OCI-LY1 (cell line): Measurements from ENCODE around the gene SLC12A8.

Experiments used
- H2AFZ ChIP-seq: fragments of 200-600 bp; sonication (generic), shearing (Covaris generic); 2 replicates; pipeline ENCODE4 v1.6.0; 2014; ENCODE audit warnings: antibody characterized with exemption, mild to moderate bottlenecking, low read length
- H3F3A ChIP-seq: fragments of 200-600 bp; sonication (generic), shearing (Covaris generic); 2 replicates; pipeline ENCODE4 v1.6.0; 2014; ENCODE audit warnings: mild to moderate bottlenecking, antibody characterized with exemption, low read length, moderate library complexity; ENCODE audit not compliant: insufficient read depth
- H3K27ac ChIP-seq: fragments of 200-600 bp; sonication (generic); 2 replicates; pipeline ENCODE4 v1.5.1; 2014; ENCODE audit warnings: low read length, mixed run types, mild to moderate bottlenecking, low read depth; ENCODE audit not compliant: poor library complexity, severe bottlenecking
- H3K27me3 ChIP-seq: fragments of 200-600 bp; sonication (generic); 2 replicates; pipeline ENCODE4 v1.6.0; 2014; ENCODE audit warnings: antibody characterized with exemption, mild to moderate bottlenecking, low read length, moderate library complexity; ENCODE audit not compliant: insufficient read depth
- H3K36me3 ChIP-seq: fragments of 200-600 bp; sonication (generic); 2 replicates; pipeline ENCODE4 v1.6.1; 2014; ENCODE audit warnings: mild to moderate bottlenecking, antibody characterized with exemption, low read length, moderate library complexity, mixed read lengths; ENCODE audit not compliant: insufficient read depth
- H3K4me1 ChIP-seq: fragments of 200-600 bp; sonication (generic); 2 replicates; pipeline ENCODE4 v1.5.1; 2014; ENCODE audit warnings: mild to moderate bottlenecking, low read length, moderate library complexity; ENCODE audit not compliant: insufficient read depth, severe bottlenecking
- H3K4me2 ChIP-seq: fragments of 200-600 bp; sonication (generic), shearing (Covaris generic); 2 replicates; pipeline ENCODE4 v1.6.1; 2014; ENCODE audit warnings: low read length
- H3K4me3 ChIP-seq: fragments of 200-600 bp; sonication (generic); 2 replicates; pipeline ENCODE4 v1.5.1; 2014; ENCODE audit warnings: low read length, low read depth, mild to moderate bottlenecking, mixed read lengths; ENCODE audit not compliant: poor library complexity, severe bottlenecking
- H3K79me2 ChIP-seq: fragments of 200-600 bp; shearing (Covaris generic); 2 replicates; pipeline ENCODE4 v1.6.1; 2016; ENCODE audit warnings: mixed run types, low read length, mixed read lengths; ENCODE audit not compliant: insufficient read depth
- H3K9ac ChIP-seq: fragments of 200-600 bp; sonication (generic), shearing (Covaris generic); 2 replicates; pipeline ENCODE4 v1.6.1; 2014; ENCODE audit warnings: mild to moderate bottlenecking, low read length, mixed read lengths
- H3K9me2 ChIP-seq: fragments of 200-600 bp; sonication (generic), shearing (Covaris generic); 2 replicates; pipeline ENCODE4 v1.6.1; 2014; ENCODE audit warnings: low read depth, mild to moderate bottlenecking, low read length, mixed read lengths
- H3K9me3 ChIP-seq: fragments of 200-600 bp; shearing (Covaris generic); 2 replicates; pipeline ENCODE4 v1.6.1; 2014; ENCODE audit warnings: low read length, mixed read lengths
- H4K20me1 ChIP-seq: fragments of 200-600 bp; sonication (generic), shearing (Covaris generic); 2 replicates; pipeline ENCODE4 v1.6.0; 2016; ENCODE audit warnings: mild to moderate bottlenecking, low read length; ENCODE audit not compliant: insufficient read depth
- CTCF ChIP-seq: fragments of 200-600 bp; sonication (generic), shearing (Covaris generic); IDR thresholded peaks from 2 replicates; pipeline ENCODE4 v1.5.1; 2017; ENCODE audit warnings: mild to moderate bottlenecking, antibody characterized with exemption, low read length, moderate library complexity, mixed read lengths
- EZH2 ChIP-seq: fragments of 200-600 bp; sonication (generic), shearing (Covaris generic); IDR thresholded peaks from 2 replicates; pipeline ENCODE4 v1.8.0; 2017; ENCODE audit warnings: borderline replicate concordance, mixed run types, mild to moderate bottlenecking, antibody characterized with exemption, low read length, moderate library complexity, mixed read lengths

Gene SLC12A8

GRCh38 chr3:125048282-125048681, 164.3 kb downstream of the SLC12A8 start:
- H3K9ac ChIP-seq = no peak overlapping the region
- TF ChIP-seq CTCF (no peak), EZH2 (no peak)
- H3K4me1 ChIP-seq = no peaks in the 10 kb centered on the region
- no peaks in the 10 kb centered on the region for H3K79me2 ChIP-seq
- no peak overlapping the region for H2AFZ ChIP-seq
- no peaks in the 10 kb centered on the region for H3K9me3 ChIP-seq
- H3K27ac ChIP-seq = no peak overlapping the region
- H3K36me3 ChIP-seq = no peaks in the 10 kb centered on the region
- peaks cover 11% of the 10 kb centered on the region; the same call in 1 of the 2 replicates for H3K27me3 ChIP-seq
- H3F3A ChIP-seq = no peaks in the 10 kb centered on the region
- no peak overlapping the region for H3K4me2 ChIP-seq
- H3K4me3 ChIP-seq = no peak overlapping the region
- no peaks in the 10 kb centered on the region for H3K9me2 ChIP-seq
- H4K20me1 ChIP-seq = no peaks in the 10 kb centered on the region

- no peaks in the 10 kb centered on the region for H4K20me1 ChIP-seq
- H3K27ac ChIP-seq = no peak overlapping the region
- no peak overlapping the region for H2AFZ ChIP-seq
- H3K9me2 ChIP-seq = no peaks in the 10 kb centered on the region
- H3K9ac ChIP-seq = no peak overlapping the region
- H3K79me2 ChIP-seq = no peaks in the 10 kb centered on the region
- H3K4me2 ChIP-seq = no peak overlapping the region
- no peaks in the 10 kb centered on the region for H3K4me1 ChIP-seq
- peaks cover 5% of the 10 kb centered on the region; the same call in 1 of the 2 replicates for H3K27me3 ChIP-seq
- TF ChIP-seq CTCF (no peak), EZH2 (no peak)
- no peaks in the 10 kb centered on the region for H3K9me3 ChIP-seq
- H3K4me3 ChIP-seq = no peak overlapping the region
- H3F3A ChIP-seq = no peaks in the 10 kb centered on the region
- no peaks in the 10 kb centered on the region for H3K36me3 ChIP-seq
Measured at GRCh38 chr3:125045965-125046364, 166.6 kb downstream of the SLC12A8 start.

GRCh38 chr3:125045194-125045593, 167.4 kb downstream of the SLC12A8 start:
- H3K9me2 ChIP-seq = no peaks in the 10 kb centered on the region
- H3K79me2 ChIP-seq = no peaks in the 10 kb centered on the region
- H3K4me1 ChIP-seq = no peaks in the 10 kb centered on the region
- H3K27ac ChIP-seq = no peak overlapping the region
- no peaks in the 10 kb centered on the region for H4K20me1 ChIP-seq
- TF ChIP-seq CTCF = no peak
- no peak for TF ChIP-seq EZH2
- no peaks in the 10 kb centered on the region for H3K9me3 ChIP-seq
- H2AFZ ChIP-seq = no peak overlapping the region
- no peak overlapping the region for H3K4me2 ChIP-seq
- H3K4me3 ChIP-seq = no peak overlapping the region
- H3K36me3 ChIP-seq = no peaks in the 10 kb centered on the region
- H3K9ac ChIP-seq = no peak overlapping the region
- H3K27me3 ChIP-seq = no peaks in the 10 kb centered on the region; the same call in 1 of the 2 replicates
- no peaks in the 10 kb centered on the region for H3F3A ChIP-seq
